NT2/D1 (cell line): ENCODE results near the gene TAF11L13.
"Not testable (repeated sequence)": the region's sequence is repeated elsewhere in the genome, so short reads cannot be mapped to it uniquely, and the experiment has no call there.

Experiments
- DNase-seq: peaks from one replicate; pipeline ENCODE4 v3.0.0-alpha.2; 2011; ENCODE audit warnings: low read depth, low spot score
- H3K27me3 ChIP-seq: 2 replicates; pipeline ENCODE4 v1.6.0; 2011; ENCODE audit warnings: mild to moderate bottlenecking; ENCODE audit not compliant: insufficient read length, insufficient read depth
- H3K36me3 ChIP-seq: 2 replicates; pipeline ENCODE4 v1.6.1; 2011; ENCODE audit warnings: mild to moderate bottlenecking, low read length, mixed read lengths; ENCODE audit not compliant: insufficient read depth, insufficient read length
- H3K4me1 ChIP-seq: 2 replicates; pipeline ENCODE4 v1.5.1; 2011; ENCODE audit not compliant: insufficient read depth, insufficient read length
- H3K4me3 ChIP-seq: 2 replicates; pipeline ENCODE4 v1.5.1; 2011; ENCODE audit warnings: low read depth; ENCODE audit not compliant: insufficient read length
- H3K9ac ChIP-seq: 2 replicates; pipeline ENCODE4 v1.6.0; 2011; ENCODE audit warnings: low read depth; ENCODE audit not compliant: insufficient read length
- H3K9me3 ChIP-seq: 2 replicates; pipeline ENCODE4 v1.5.1; 2011; ENCODE audit warnings: mild to moderate bottlenecking, low read length; ENCODE audit not compliant: insufficient read depth
- SUZ12 ChIP-seq: IDR thresholded peaks from 2 replicates; pipeline ENCODE4 v1.6.1; 2011; ENCODE audit not compliant: insufficient read length, insufficient read depth; ENCODE audit errors: extremely low read depth
- YY1 ChIP-seq: IDR thresholded peaks from 2 replicates; pipeline ENCODE4 v1.6.1; 2011; ENCODE audit not compliant: insufficient read length, insufficient read depth
- ZNF274 ChIP-seq: IDR thresholded peaks from 2 replicates; pipeline ENCODE4 v1.6.1; 2011; ENCODE audit warnings: mild to moderate bottlenecking, low read depth, low read length

The TAF11L13 gene

DNA sequence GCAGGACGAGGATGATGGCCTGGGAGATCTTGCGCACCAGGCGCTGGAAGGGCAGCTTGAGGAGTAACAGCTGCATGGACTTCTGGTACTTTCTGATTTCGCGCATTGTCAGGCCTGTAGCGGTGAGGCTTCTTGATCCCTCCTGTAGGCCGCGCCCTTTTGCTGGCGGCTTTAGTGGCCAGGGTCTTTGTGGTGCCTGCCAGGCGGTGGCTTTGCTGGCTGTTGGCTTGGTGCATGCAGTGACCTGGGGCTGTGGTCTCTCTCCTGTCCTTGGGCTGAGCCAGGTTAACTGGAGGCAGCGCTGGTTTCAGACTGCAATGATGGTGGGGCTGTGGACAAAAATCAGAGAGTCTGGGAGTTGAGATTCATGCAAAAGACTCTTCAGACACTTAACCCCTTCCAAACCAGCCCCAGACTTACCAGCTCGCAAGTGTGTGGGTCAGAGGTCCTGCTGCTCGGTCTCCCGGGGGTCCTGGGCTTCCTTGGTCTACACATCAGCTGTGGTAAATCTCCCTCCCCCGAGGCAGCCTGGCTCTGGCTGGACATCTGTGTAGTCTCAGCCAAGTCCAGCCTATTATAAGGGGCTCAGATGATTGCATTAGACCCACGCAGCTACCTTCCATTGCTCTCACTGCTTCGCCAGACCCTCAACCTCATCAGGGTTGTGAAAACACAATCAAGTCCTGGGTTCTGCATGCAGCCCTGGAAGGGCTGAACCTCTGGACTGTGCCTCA is 16.8 kb upstream of the TAF11L13 start:
- H3K27me3 ChIP-seq = no peaks in the 10 kb centered on the region
- H3K9ac ChIP-seq = no peak overlapping the region
- no peak for DNase-seq
- H3K4me1 ChIP-seq = no peaks in the 10 kb centered on the region
- H3K36me3 ChIP-seq = no peaks in the 10 kb centered on the region
- H3K9me3 ChIP-seq = no peaks in the 10 kb centered on the region
- TF ChIP-seq ZNF274 (no peak), YY1 (no peak), SUZ12 (no peak)
- no peak overlapping the region for H3K4me3 ChIP-seq

DNA sequence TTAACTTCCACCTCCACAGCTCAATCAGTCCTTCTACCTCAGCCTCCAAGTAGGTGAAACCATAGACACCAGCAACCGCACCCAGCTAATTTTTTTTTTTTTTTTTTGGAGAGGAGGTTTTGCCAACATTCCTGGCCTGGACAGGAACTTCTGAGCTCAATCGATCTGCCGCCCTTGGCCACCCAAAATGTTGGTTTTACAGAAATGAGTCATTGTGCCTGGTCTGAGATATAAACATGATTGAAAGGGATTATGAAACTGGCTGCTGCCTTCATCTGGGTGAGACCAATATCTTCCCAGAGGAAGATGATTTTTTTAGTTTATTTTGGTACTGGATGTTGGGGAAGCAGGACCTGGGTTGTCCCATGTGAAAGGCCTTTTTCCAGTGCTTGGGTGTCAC is 12.5 kb upstream of the TAF11L13 start:
- H3K36me3 ChIP-seq = no peaks in the 10 kb centered on the region
- no peak for DNase-seq
- H3K4me1 ChIP-seq = no peaks in the 10 kb centered on the region
- no peak overlapping the region for H3K9ac ChIP-seq
- no peaks in the 10 kb centered on the region for H3K9me3 ChIP-seq
- no peaks in the 10 kb centered on the region for H3K27me3 ChIP-seq
- no peak overlapping the region for H3K4me3 ChIP-seq
- TF ChIP-seq ZNF274 (no peak), YY1 (no peak)

DNA sequence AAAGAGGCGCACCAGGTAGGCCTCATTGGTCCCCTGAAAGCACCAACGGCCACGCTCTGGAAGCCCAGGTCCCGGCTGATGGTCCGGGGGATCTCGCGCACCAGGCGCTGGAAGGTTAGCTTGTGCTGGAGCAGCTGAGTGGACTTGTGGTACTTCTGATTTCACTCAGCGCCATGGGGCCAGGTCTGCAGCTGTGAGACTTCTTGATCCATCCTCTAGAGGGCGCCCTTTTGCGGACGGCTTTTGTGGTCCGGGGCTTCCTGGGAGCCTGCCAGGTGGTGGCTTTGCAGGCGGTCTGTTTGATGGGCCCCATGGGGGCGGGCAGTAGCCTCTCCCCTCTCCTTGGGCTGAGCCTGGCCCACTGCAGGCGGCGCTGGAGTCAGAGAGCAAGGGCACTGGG is 11.3 kb upstream of the TAF11L13 start:
- Histone ChIP-seq H3K4me1 (no peaks in the 10 kb centered on the region), H3K4me3 (no peak overlapping the region), H3K27me3 (no peaks in the 10 kb centered on the region), H3K9ac (no peak overlapping the region), H3K36me3 (no peaks in the 10 kb centered on the region), H3K9me3 (no peaks in the 10 kb centered on the region)
- DNase-seq = peak; percentile 1
- TF ChIP-seq ZNF274 = no peak
- TF ChIP-seq SUZ12 = no peak
- no peak for TF ChIP-seq YY1

DNA sequence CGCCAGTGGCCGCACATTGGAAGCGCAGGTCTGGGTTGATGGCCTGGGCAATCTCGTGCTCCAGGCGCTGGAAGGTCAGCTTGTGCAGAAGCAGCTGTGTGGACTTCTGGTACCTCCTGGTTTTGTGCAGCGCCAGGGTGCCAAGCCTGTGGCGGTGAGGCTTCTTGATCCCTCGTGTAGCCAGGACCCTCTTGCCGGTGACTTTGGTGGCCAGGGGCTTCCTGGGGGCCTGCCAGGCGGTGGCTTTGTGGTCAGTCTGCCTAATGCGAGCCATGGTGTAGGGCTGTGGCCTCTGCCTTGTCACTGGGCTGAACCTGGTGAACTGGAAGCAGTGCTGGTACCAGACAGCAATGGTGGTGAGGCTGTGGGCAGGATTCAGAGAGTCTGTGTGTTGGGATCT is 6.2 kb upstream of the TAF11L13 start:
- TF ChIP-seq YY1 (no peak), SUZ12 (no peak), ZNF274 (no peak)
- Histone ChIP-seq H3K9ac (no peak overlapping the region), H3K36me3 (no peaks in the 10 kb centered on the region), H3K4me3 (no peak overlapping the region), H3K4me1 (no peaks in the 10 kb centered on the region), H3K9me3 (no peaks in the 10 kb centered on the region), H3K27me3 (no peaks in the 10 kb centered on the region)
- DNase-seq = no peak

DNA sequence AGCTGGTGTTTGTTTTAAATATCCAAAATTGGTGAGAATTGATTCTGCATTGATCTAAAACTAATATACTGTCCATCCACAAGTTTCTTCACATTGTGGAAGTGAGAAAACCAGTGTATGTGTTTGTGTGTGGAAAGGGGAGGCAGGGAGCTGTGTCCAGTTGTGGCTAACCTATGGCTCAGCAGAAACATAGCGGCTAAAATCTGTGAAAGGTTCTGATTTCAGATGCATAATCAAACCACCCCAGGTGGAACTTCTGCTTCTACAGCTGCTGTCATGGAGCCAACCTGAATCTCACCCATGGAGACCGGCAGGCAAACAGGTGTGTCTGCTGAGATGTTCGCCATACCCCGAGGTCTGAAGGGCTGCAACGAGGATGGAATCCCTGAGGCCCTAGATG is 2.3 kb downstream of the TAF11L13 start, which contains the start of gene TAF11L14:
TAF11L14 (plus strand) TSS at position 301 of the 400 bp plus-strand sequence.
- no peak for TF ChIP-seq ZNF274
- no peak for TF ChIP-seq SUZ12
- TF ChIP-seq YY1 = no peak

DNA sequence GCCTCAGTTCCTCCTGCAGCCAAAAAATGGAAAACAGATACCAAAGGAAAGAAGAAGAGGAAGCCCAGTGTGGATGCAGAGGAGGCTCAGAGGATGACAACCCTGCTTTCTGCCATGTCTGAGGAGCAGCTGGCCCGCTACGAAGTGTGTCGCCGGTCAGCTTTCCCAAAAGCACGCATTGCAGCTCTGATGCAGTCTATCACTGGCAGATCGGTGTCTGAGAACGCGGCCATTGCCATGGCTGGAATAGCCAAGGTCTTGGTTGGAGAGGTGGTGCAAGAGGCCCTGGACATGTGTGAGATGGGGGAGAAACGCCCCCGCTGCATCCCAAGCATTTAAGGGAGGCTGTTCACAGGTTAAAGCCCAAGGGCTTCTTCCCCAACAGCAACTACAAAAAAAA is 17.3 kb downstream of the TAF11L13 start:
- not testable (repeated sequence) for DNase-seq, H3K9ac ChIP-seq, H3K4me1 ChIP-seq, H3K27me3 ChIP-seq, H3K4me3 ChIP-seq, H3K9me3 ChIP-seq, H3K36me3 ChIP-seq

More for the DNA sequence above, 2.3 kb downstream of the TAF11L13 start, which contains the start of gene TAF11L14:
- Histone ChIP-seq H3K4me1 (no peaks in the 10 kb centered on the region), H3K9me3 (no peaks in the 10 kb centered on the region), H3K36me3 (no peaks in the 10 kb centered on the region), H3K4me3 (no peak within 1 kb of the TSS), H3K9ac (no peak within 1 kb of the TSS), H3K27me3 (no peaks in the 10 kb centered on the region)
- DNase-seq = no peak

DNA sequence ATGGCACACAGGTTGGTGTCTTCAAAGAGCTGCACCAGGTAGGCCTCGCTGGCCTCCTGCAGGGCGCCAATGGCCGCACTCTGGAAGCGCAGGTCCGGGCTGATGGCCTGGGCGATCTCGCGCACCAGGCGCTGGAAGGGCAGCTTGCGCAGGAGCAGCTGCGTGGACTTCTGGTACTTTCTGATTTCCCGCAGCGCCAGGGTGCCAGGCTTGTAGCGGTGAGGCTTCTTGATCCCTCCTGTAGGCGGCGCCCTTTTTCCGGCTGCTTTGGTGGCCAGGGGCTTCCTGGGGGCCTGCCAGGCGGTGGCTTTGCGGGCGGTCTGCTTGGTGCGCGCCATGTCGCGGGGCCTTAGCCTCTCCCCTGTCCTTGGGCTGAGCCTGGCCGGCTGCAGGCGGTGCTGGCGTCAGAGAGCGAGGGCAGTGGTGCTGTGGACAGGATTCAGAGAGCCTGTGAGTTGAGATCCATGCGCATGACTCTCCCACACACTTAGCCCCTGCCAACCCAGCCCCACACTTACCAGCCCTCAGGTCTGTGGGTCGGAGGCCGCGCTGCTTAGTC is 23.4 kb downstream of the TAF11L13 start:
- not testable (repeated sequence) for DNase-seq, H3K9ac ChIP-seq, H3K9me3 ChIP-seq, H3K27me3 ChIP-seq, H3K4me3 ChIP-seq, H3K36me3 ChIP-seq, H3K4me1 ChIP-seq

DNA sequence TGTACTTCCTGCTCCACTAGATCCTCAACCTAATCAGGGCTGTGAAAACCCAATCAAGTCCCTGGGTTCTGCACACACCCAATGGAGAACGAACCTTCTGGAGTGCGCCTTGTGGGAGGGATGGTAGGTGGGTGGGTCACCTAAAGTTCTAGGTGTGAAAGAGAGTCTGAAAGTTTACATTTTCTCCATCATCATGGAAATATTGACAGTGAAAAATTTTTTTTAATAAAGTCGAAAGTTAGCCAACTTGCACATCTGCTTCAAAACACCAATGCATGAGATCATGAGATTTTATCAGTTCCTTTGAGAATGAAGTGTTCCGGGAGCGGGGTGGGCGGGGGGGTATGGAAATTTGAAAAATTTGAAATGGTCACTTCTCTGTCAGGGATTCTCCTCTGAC is 24.0 kb downstream of the TAF11L13 start:
- TF ChIP-seq YY1 (no peak), ZNF274 (no peak), SUZ12 (no peak)
- no peaks in the 10 kb centered on the region for H3K9me3 ChIP-seq
- no peak for DNase-seq
- H3K36me3 ChIP-seq = no peaks in the 10 kb centered on the region
- H3K27me3 ChIP-seq = no peaks in the 10 kb centered on the region
- H3K4me1 ChIP-seq = no peaks in the 10 kb centered on the region
- no peak overlapping the region for H3K4me3 ChIP-seq
- no peak overlapping the region for H3K9ac ChIP-seq
